Measurements from ENCODE around the gene TGFA.

- TF ChIP-seq JUND (IDR thresholded peaks at IDR 0.05) (no peak), TAF1 (conservative IDR thresholded peaks at IDR 0.05) (no peak), YY1 (IDR thresholded peaks at IDR 0.05) (no peak), GABPA (IDR thresholded peaks at IDR 0.05 in 1 of 2, conservative IDR thresholded peaks at IDR 0.05 in 1 of 2) (no peak), HNF4A (conservative IDR thresholded peaks at IDR 0.05) (no peak), RAD21 (IDR thresholded peaks at IDR 0.05) (no peak), RXRA (IDR thresholded peaks at IDR 0.05) (no peak), NR2F2 (IDR thresholded peaks at IDR 0.05) (no peak)
- TF ChIP-seq, protein P1, sequence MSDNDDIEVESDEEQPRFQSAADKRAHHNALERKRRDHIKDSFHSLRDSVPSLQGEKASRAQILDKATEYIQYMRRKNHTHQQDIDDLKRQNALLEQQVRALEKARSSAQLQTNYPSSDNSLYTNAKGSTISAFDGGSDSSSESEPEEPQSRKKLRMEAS (IDR thresholded peaks at IDR 0.05), result no peak
- TF ChIP-seq, protein P2, sequence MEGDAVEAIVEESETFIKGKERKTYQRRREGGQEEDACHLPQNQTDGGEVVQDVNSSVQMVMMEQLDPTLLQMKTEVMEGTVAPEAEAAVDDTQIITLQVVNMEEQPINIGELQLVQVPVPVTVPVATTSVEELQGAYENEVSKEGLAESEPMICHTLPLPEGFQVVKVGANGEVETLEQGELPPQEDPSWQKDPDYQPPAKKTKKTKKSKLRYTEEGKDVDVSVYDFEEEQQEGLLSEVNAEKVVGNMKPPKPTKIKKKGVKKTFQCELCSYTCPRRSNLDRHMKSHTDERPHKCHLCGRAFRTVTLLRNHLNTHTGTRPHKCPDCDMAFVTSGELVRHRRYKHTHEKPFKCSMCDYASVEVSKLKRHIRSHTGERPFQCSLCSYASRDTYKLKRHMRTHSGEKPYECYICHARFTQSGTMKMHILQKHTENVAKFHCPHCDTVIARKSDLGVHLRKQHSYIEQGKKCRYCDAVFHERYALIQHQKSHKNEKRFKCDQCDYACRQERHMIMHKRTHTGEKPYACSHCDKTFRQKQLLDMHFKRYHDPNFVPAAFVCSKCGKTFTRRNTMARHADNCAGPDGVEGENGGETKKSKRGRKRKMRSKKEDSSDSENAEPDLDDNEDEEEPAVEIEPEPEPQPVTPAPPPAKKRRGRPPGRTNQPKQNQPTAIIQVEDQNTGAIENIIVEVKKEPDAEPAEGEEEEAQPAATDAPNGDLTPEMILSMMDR (IDR thresholded peaks at IDR 0.05; ENCODE audit: low read depth, low read length, missing input control), result no peak
- TF ChIP-seq, protein P3, sequence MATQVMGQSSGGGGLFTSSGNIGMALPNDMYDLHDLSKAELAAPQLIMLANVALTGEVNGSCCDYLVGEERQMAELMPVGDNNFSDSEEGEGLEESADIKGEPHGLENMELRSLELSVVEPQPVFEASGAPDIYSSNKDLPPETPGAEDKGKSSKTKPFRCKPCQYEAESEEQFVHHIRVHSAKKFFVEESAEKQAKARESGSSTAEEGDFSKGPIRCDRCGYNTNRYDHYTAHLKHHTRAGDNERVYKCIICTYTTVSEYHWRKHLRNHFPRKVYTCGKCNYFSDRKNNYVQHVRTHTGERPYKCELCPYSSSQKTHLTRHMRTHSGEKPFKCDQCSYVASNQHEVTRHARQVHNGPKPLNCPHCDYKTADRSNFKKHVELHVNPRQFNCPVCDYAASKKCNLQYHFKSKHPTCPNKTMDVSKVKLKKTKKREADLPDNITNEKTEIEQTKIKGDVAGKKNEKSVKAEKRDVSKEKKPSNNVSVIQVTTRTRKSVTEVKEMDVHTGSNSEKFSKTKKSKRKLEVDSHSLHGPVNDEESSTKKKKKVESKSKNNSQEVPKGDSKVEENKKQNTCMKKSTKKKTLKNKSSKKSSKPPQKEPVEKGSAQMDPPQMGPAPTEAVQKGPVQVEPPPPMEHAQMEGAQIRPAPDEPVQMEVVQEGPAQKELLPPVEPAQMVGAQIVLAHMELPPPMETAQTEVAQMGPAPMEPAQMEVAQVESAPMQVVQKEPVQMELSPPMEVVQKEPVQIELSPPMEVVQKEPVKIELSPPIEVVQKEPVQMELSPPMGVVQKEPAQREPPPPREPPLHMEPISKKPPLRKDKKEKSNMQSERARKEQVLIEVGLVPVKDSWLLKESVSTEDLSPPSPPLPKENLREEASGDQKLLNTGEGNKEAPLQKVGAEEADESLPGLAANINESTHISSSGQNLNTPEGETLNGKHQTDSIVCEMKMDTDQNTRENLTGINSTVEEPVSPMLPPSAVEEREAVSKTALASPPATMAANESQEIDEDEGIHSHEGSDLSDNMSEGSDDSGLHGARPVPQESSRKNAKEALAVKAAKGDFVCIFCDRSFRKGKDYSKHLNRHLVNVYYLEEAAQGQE (IDR thresholded peaks at IDR 0.05), result no peak
- TF ChIP-seq, protein P4, sequence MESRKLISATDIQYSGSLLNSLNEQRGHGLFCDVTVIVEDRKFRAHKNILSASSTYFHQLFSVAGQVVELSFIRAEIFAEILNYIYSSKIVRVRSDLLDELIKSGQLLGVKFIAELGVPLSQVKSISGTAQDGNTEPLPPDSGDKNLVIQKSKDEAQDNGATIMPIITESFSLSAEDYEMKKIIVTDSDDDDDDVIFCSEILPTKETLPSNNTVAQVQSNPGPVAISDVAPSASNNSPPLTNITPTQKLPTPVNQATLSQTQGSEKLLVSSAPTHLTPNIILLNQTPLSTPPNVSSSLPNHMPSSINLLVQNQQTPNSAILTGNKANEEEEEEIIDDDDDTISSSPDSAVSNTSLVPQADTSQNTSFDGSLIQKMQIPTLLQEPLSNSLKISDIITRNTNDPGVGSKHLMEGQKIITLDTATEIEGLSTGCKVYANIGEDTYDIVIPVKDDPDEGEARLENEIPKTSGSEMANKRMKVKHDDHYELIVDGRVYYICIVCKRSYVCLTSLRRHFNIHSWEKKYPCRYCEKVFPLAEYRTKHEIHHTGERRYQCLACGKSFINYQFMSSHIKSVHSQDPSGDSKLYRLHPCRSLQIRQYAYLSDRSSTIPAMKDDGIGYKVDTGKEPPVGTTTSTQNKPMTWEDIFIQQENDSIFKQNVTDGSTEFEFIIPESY (IDR thresholded peaks at IDR 0.05), result no peak
- TF ChIP-seq, protein P5, sequence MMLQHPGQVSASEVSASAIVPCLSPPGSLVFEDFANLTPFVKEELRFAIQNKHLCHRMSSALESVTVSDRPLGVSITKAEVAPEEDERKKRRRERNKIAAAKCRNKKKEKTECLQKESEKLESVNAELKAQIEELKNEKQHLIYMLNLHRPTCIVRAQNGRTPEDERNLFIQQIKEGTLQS (IDR thresholded peaks at IDR 0.05), result no peak
These were observed 59.2 kb downstream of the TGFA start for GRCh38 chr2:70494293-70494886.

All from liver (tissue), 3 donors.